HepG2 (cell line): ENCODE results near the gene NECAB2. TPM values are rescaled to one million over a fixed set of nuclear protein-coding genes. Genes with fewer than 3 reads are reported as not detected.

Source experiments
- ASH2L ChIP-seq: fragments of 300-600, 200-600 bp; sonication (generic); IDR thresholded peaks from 2 replicates; pipeline ENCODE4 v1.7.0; 2017; ENCODE audit warnings: low read depth, mild to moderate bottlenecking, moderate library complexity, mixed read lengths, low read length; ENCODE audit not compliant: insufficient read length
- GLMP ChIP-seq: sonication (generic); formaldehyde crosslinking; IDR thresholded peaks from 2 replicates; pipeline ENCODE4 v1.9.0; 2021; ENCODE audit warnings: missing genetic modification reagents, mild to moderate bottlenecking, borderline replicate concordance
- HIVEP1 ChIP-seq: sonication (generic); formaldehyde crosslinking; IDR thresholded peaks from 2 replicates; pipeline ENCODE4 v1.4.0; 2020; ENCODE audit warnings: mild to moderate bottlenecking, missing genetic modification reagents
- HMGXB3 ChIP-seq: sonication (generic); formaldehyde crosslinking; IDR thresholded peaks from 2 replicates; pipeline ENCODE4 v1.4.0; 2020; ENCODE audit warnings: missing genetic modification reagents, borderline replicate concordance
- MAZ ChIP-seq, 2 experiments: sonication (generic) in 1 of 2; formaldehyde crosslinking in 1 of 2; IDR thresholded peaks; 2 replicates each; pipeline versions ENCODE4 v1.5.0 to v1.6.1; 2012 to 2020; ENCODE audit warnings: low read depth in 2 of 2, mild to moderate bottlenecking in 2 of 2, borderline replicate concordance in 1 of 2, improper control_type of control experiment in 1 of 2, low read length in 1 of 2, missing genetic modification reagents in 1 of 2, moderate library complexity in 1 of 2
- PRDM4 ChIP-seq: sonication (generic); formaldehyde crosslinking; IDR thresholded peaks from 2 replicates; pipeline ENCODE4 v1.9.0; 2021; ENCODE audit warnings: missing genetic modification reagents, borderline replicate concordance
- RBFOX2 ChIP-seq: fragments of 200-400 bp; formaldehyde crosslinking; IDR thresholded peaks from 2 replicates; pipeline ENCODE4 v1.6.1; 2017; ENCODE audit warnings: low read depth, mild to moderate bottlenecking, low read length
- ZBTB33 ChIP-seq: sonication (generic); formaldehyde crosslinking; IDR thresholded peaks from 2 replicates; pipeline ENCODE4 v1.4.0; 2020; ENCODE audit warnings: missing genetic modification reagents
- ZNF225 ChIP-seq: sonication (generic); formaldehyde crosslinking; IDR thresholded peaks from 2 replicates; pipeline ENCODE4 v1.4.0; 2020; ENCODE audit warnings: mild to moderate bottlenecking, missing genetic modification reagents
- ZNF329 ChIP-seq: sonication (generic); formaldehyde crosslinking; IDR thresholded peaks from 2 replicates; pipeline ENCODE4 v1.9.0; 2021; ENCODE audit warnings: low read depth, mild to moderate bottlenecking, missing genetic modification reagents
- ZNF660 ChIP-seq: sonication (generic); formaldehyde crosslinking; IDR thresholded peaks from 2 replicates; pipeline ENCODE4 v1.5.1; 2020; ENCODE audit warnings: mild to moderate bottlenecking, low read depth, missing genetic modification reagents, borderline replicate concordance
- ZNF83 ChIP-seq: sonication (generic); formaldehyde crosslinking; IDR thresholded peaks from 2 replicates; pipeline ENCODE4 v1.4.0; 2020; ENCODE audit warnings: missing genetic modification reagents, mild to moderate bottlenecking, borderline replicate concordance
- polyA plus RNA-seq, 8 experiments: library from polyadenylated mRNA; depleted of rRNA in 3 of 8; stranded (reverse) in 7 of 8; unstranded in 1 of 8; fragments of >200 nt; fragmentation: Illumina TruSeq in 4 of 8; extraction: Trizol in 4 of 8; gene quantifications; 2 replicates each; pipeline versions ENCODE4 v1.2.1 to v1.2.3, GENCODE V29; 2011 to 2016; ENCODE audit warnings: low read depth in 4 of 8, missing spikeins in 1 of 8, mixed read lengths in 1 of 8; ENCODE audit not compliant: insufficient read depth in 1 of 8
- total RNA-seq, 5 experiments: library from RNA; depleted of rRNA; stranded (reverse); fragments of >200 nt; fragmentation: Illumina TruSeq; extraction: Trizol; gene quantifications; 2 replicates each; pipeline ENCODE4 v1.2.3, GENCODE V29; 2016; ENCODE audit warnings: low read depth in 1 of 5

NECAB2 gene
- total and polyA plus RNA-seq, 2 of the 13 experiments (the other 11 are each of a cell fraction or from before 2014, with no cell fraction given) = 0.21 to 0.49 TPM

- TF ChIP-seq HMGXB3 (CRISPR knock-in tag) = 0 out of 2 replicates have a peak, but pooled peaks have one; percentile 45
- TF ChIP-seq MAZ (IDR thresholded peaks at IDR 0.05; ENCODE audit: borderline replicate concordance, low read depth, low read length) = no peak
- no peak for TF ChIP-seq MAZ (CRISPR knock-in tag; IDR thresholded peaks at IDR 0.05; ENCODE audit: low read depth)
- peak; percentile 22 for TF ChIP-seq ASH2L
- TF ChIP-seq ZBTB33 (CRISPR knock-in tag) = 0 out of 2 replicates have a peak, but pooled peaks have one; percentile 9
- no peak for TF ChIP-seq ZNF660 (CRISPR knock-in tag)
- TF ChIP-seq HIVEP1 (CRISPR knock-in tag) = 0 out of 2 replicates have a peak, but pooled peaks have one; percentile 71
- no peak for TF ChIP-seq ZNF83 (CRISPR knock-in tag)
- TF ChIP-seq ZNF329 = no peak
- TF ChIP-seq RBFOX2 = no peak
- no peak for TF ChIP-seq PRDM4
- TF ChIP-seq GLMP = no peak
- no peak for TF ChIP-seq ZNF225
Observed at GRCh38 chr16:83948914-83949723, 18.9 kb upstream of the NECAB2 start (continued).
